SW480 (cell line): ENCODE measurements around the gene GPR146.
A peak's percentile ranks its signal among the peaks of the same experiment; 100 is the strongest.

Experiments
- DNase-seq: peaks from one replicate; pipeline ENCODE4 v3.0.0-alpha.2; 2016; ENCODE audit warnings: low spot score

The GPR146 gene

GRCh38 chr7:1011297-1012003 lies 32.9 kb upstream of the GPR146 start:
- DNase-seq, result no peak

DNA sequence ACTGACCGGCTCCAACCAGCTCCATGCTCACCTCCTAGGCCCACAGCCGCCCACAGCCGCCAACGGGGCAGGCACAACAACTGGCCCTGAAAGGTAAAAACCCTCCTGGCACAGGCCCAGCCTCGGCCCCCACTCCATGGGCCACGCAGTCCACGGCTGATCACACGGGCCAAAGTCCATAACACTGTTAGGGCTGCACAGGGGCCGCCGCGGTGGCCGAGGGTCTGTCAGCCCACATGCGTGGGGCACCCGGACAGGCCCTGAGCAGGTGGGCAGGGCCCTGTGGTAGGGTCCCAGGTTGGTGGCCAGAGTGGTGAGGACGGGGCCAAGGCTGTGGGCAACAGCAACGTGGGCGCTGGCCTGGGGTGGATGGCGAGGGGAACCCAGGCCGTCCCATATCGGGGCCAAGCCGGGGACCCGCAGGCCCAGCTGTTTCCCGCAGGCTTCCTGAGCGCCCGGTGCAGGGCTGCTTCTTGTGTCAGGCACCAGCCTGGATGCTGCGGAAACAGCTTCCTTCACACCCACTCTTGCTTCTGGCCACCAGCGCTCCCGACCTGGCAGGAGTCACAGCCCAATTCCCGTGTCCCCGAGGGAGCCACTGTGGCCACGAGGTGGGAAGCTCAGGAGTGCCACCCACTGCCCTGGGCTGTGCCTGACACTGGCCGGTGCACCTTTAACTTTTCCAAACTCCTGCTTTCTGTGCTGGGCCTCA lies 32.2 kb upstream of the GPR146 start:
- DNase-seq, result no peak

DNA sequence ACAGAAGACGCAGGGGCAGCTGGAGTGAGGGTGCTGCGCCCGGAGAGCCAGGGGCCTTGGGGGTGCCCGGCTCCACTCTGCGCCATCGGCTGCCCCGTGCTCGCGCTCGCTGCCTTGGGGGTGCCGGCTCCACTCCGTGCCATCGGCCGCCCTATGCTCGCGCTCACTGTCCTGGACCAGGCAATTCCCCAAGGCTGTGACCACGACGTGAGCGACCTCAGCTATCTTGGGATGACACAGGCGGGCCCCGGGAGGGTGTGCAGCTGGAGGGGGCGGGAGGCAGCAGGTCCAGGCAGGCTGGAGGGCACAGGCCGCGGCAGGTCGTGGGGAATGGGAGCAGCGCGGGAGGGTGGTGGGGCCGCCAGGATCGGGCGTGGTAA lies 31.6 kb upstream of the GPR146 start:
- no peak for DNase-seq

DNA sequence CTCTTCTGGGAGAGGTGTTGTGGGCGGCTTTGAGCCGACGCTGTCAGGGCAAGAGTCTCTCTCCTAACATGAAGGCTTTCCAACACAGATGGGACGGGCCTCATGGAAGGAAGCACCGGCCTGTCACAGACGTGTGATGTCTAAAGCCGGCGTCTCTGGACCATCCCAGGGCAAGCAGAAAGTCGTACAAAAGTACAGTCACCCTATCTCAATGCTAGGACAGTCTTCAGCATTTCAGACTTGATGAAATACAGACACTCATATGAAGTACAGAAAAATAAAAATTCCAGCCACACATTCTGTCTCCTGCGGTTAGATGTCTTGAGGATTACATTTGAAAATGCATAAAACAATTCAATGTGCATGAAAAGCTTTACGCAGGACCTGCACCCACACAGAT lies 30.8 kb upstream of the GPR146 start:
- DNase-seq, result no peak

DNA sequence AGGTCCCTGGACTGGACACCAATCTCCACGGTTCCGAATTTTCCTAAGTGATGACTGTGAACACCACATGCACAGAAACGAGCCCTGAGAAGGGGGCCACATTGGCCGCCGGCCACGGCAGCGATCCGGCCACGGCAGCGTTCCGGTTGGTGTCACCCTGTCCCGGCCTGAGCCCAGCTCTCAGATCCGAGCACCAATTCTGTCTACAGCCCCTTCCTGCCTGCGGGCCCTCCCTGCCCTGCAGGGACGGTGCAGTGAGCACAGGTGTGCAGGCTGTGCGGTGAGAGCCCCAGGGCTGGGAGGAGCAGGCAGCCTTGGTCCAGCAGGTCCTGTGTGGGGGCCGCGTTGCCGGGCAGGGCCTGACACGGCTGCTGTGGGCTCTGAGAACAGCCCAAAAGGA lies 29.7 kb upstream of the GPR146 start:
- no peak for DNase-seq

DNA sequence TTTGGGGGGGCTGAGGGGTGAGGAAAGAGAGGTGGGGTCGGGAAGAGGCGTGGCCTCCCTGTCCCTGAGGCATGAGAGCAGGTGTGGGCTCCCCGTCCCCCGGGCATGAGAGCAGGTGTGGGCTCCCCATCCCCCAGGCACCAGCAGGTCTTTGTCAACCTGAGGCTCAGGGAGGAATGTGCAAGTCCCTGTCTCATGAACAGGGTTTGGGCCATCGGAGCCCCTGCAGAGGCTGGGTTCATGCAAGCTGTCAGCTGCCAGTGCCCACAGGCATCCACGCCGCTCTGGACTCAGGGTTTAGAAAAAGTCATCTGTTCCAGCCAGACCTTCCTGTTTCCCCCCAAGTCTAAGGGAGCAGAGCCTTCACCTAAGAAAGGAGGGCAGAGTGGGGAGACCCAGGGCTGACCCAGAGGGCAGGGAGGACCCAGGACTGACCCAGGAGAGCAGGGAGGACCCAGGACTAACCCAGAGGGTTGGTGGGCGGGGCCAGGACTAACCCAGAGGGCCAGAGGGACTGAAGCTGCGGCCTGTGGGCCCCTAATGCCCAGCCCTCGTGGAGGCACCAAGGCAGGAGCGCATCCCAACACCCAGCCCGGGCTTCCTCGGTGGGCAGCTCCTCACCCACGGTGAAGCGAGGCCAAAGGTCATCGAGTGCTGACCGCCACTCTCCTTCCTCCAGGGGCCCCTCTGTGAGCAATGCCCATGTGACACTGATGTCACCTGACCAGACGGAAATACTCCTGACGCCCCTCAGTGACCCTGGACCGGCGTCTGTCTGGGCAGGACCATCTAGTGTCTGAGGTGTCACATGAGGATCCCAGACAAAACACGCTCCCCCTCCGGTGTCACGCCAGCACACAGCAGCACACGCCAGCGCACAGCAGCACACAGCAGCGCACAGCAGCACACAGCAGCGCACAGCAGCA lies 28.9 kb upstream of the GPR146 start:
- peak; percentile 35 for DNase-seq

DNA sequence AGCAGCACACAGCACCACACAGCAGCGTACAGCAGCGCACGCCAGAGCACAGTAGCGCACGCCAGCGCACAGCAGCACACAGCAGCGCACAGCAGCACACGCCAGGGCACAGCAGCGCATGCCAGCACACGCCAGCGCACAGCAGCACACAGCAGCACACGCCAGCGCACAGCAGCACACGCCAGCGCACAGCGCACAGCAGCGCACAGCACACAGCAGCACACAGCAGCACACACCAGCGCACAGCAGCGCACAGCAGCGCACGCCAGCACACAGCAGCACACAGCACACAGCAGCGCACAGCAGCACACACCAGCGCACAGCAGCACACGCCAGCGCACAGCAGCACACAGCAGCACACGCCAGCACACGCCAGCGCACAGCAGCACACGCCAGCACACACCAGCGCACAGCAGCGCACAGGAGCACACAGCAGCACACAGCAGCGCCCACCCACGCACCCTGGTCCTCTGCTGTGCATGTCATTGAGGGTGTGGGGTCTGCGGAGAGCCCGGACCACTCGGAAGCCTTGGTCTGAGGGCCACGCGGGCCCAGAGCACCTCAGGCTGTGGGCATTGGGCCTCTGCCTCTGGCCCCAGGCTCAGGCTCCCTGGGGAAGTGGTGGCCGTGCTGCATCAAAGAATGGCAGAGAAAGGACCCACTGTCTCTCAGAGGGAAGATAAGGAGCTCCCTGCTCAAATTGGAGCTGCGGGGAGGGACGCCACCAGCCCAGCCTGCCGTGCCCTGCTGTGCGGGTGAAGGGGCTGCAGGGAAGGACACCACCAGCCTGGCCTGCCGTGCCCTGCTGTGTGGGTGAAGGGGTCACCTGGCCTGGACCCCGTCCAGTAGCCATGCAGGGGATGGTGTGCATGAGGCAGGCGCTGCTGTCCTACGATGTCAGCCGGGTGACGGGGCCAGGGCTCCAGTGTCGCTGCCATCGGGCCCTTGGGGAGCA lies 27.5 kb upstream of the GPR146 start:
- DNase-seq, result no peak

DNA sequence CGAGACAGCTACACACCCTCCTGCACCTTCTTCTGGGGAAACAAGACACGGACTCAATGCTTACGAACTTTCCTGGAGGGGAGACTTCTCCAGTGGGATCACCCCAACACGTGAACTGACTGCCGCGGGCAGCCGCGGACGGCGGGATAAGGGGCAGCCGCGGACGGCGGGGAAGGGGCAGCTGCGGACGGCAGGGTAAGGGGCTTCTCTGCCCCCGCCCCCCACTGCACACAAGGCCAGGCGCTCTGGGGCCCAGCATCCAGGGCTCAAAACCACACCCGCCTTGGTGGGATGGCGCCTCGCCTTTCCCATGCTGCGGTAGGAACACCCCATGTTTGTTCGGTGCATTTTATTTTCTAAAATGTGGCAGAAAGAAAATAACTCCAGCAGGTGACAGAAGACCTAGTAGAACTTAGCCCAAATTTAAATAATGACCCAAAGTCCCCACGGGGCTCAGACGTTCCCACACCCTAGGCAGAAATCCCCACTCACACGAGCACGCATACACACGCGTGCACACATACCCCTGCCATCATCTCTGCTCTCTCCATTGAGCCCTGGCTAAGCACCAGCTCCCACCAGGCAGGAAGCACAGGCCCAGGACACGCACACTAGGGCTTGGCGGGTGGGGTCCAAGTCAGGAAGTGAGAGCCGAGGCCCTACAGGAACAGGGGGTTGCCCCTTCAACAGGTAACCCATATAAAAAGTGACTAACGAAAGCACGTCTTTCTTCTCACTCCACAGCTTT lies 26.6 kb upstream of the GPR146 start:
- DNase-seq, result no peak

DNA sequence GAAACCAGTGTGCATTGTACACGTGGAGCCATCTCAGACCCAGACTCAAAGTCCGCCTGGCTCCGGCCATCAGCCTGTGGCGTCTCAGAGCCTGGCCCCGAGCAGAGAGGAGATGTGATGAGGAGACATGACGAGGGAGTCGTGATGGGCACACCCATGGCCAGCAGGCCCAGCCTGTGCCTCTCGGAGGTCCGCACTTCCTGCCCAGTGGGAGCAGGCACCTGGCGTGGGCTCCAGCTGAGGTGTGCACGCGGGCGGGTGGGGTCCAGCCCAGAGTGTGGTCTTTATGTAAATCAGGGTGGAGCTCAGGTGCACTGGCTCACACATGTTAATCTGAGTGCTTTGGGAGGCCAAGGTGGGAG lies 26.0 kb upstream of the GPR146 start:
- DNase-seq, result no peak

GRCh38 chr7:1019255-1019785 lies 25.0 kb upstream of the GPR146 start:
- no peak for DNase-seq

DNA sequence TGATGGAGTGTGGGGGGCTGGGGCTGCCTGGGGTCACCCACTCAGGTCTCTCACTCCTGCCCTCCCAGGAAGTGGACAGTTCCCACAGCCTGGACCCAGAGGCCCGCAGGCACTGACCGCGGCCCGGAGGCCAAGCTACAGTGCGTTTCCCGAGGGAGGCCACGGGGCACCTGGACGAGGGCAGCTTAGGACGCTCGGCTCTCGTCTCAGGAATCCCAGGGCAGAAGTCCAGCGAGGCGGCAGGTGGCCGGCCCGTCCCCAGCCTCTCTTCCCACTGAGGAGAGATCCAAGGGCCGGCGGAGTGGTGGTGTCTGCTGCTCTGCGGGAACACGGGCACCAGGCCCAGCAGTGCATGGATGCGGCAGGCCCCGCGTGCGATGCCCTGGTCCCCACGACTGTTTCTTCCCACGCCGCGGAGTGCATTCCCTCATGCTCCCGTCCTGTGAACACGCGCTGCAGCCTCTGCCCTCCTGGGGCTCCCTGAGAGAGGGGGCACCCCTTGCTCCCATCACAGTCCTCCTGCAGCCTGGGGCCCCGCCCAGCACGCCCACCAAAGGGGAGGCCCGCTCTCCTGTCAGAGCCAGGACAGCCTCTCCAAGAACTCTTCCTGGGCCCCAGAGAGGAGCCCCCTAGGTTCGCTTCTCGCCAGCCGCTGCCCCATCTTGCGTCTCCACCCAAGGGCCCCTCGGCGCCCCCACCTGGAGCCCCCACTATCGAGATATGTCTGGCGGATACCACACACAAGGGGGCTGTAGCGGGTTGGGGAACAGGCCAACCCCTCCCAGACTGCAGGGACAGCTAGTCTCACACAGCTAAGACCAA lies 24.3 kb upstream of the GPR146 start:
- DNase-seq, result no peak

- no peak for DNase-seq
Observed at GRCh38 chr7:1020849-1021251, 23.5 kb upstream of the GPR146 start.

DNA sequence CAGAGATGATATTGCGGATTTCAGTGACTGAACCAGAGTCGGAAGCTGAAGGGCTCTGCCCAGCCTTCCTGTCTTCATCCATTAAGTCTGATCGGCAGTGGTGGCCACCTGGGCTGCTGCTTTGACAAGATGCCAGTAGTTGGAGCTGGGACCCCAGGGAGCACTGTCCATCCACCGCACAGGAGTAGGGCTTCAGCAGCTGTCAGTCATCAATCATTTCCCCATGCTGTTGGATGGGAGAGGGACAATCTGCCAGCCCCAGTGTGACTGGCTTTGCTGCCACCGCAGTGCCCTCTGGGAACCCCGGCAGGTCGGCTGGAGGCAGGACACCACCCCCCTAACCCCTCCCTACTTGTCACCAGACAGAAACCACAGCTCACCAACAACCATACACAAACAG lies 23.0 kb upstream of the GPR146 start:
- no peak for DNase-seq

DNA sequence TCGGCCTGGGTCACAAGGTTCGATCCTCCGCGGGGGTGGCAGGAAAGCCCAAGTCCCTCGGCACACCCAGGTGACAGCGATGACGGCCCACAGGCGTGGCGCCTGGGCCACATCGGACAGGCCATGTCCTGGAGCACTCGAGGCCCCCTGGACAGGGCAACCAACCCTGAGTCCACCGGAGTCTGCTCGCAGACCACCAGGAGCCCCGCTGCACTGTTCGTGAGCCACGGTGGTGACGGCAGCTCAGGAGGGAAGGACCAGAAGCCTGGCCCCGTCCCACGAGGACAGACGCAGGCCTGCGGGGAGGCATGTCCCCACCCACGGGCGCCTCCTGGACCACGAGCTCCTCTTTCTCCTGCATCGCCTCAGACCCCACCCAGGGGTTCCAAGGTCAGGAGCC lies 22.4 kb upstream of the GPR146 start:
- DNase-seq, result no peak

GRCh38 chr7:1022356-1022755 lies 22.0 kb upstream of the GPR146 start:
- no peak for DNase-seq

GRCh38 chr7:1022801-1023465 lies 21.4 kb upstream of the GPR146 start:
- DNase-seq, result no peak

DNA sequence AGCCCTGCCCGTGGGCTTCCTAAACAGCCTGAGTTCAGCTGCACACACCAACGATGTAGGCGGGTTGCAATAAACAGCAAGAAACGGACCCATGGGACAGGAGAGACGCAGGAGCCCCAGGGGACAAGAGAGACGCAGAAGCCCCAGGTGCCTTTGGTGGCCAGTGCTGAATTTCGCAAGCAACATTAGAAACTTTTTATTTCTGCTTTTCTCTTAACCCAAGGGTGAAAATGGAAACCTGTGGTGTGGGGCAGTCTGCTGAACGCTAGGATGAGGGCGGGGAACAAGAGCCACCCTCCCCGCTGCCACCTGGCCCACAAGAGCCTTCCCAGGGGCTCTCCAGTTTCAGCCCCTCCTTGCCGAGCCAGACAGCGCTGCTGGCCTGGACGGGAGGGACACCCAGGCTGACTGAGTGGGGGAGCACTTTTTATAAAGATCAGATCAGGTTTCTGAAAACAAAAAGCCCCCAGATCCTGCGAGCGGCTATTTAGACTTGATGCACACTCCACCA lies 20.0 kb upstream of the GPR146 start:
- DNase-seq, result no peak

GRCh38 chr7:1024876-1025742 lies 19.2 kb upstream of the GPR146 start:
- DNase-seq, result no peak
